RWPE2 (cell line): ENCODE measurements around the gene PRRC2B.

ENCODE experiments used
- ATAC-seq: fragments of 200-7000 bp; cut with Tn5 transposase; 3 replicates; pipeline ENCODE4 v1.9.1; 2021; ENCODE audit warnings: low read depth
- DNase-seq: peaks from one replicate; pipeline ENCODE4 v3.0.0-alpha.2; 2020; ENCODE audit warnings: low spot score
- H3K27ac ChIP-seq: fragments of 450-650 bp; 2 replicates; pipeline ENCODE4 v1.5.1; 2017; ENCODE audit warnings: mild to moderate bottlenecking; ENCODE audit not compliant: poor library complexity, severe bottlenecking
- H3K27me3 ChIP-seq: fragments of 250-450 bp; sonication (Bioruptor Pico); 2 replicates; pipeline ENCODE4 v1.5.1; 2021; ENCODE audit warnings: mild to moderate bottlenecking, moderate library complexity; ENCODE audit not compliant: insufficient read depth, poor library complexity, severe bottlenecking
- H3K36me3 ChIP-seq: fragments of 250-450 bp; sonication (Bioruptor Pico); 2 replicates; pipeline ENCODE4 v1.5.1; 2020; ENCODE audit warnings: low read depth, mild to moderate bottlenecking, moderate library complexity
- H3K4me1 ChIP-seq: fragments of 250-450 bp; sonication (Bioruptor Pico); 2 replicates; pipeline ENCODE4 v1.5.1; 2021; ENCODE audit warnings: mild to moderate bottlenecking, moderate library complexity; ENCODE audit not compliant: insufficient read depth, poor library complexity, severe bottlenecking
- H3K4me3 ChIP-seq: fragments of 250-450 bp; sonication (Bioruptor Pico); 2 replicates; pipeline ENCODE4 v1.5.1; 2021; ENCODE audit warnings: mild to moderate bottlenecking, moderate library complexity; ENCODE audit not compliant: severe bottlenecking
- H3K9me3 ChIP-seq: fragments of 250-450 bp; sonication (Bioruptor Pico); 2 replicates; pipeline ENCODE4 v1.5.1; 2021; ENCODE audit warnings: mild to moderate bottlenecking, moderate library complexity; ENCODE audit not compliant: severe bottlenecking
- CTCF ChIP-seq: fragments of 450-650 bp; IDR thresholded peaks from one replicate; pipeline ENCODE4 v1.5.1; 2017; ENCODE audit warnings: mild to moderate bottlenecking, moderate library complexity; ENCODE audit not compliant: poor library complexity, severe bottlenecking

Gene PRRC2B

GRCh38 chr9:131485728-131486422, 92.0 kb downstream of the PRRC2B start:
- H3K4me3 ChIP-seq: no peak overlapping the region
- peaks cover 97% of the 10 kb centered on the region for H3K36me3 ChIP-seq
- TF ChIP-seq CTCF: no peak
- H3K27me3 ChIP-seq: no peaks in the 10 kb centered on the region
- no peaks in the 10 kb centered on the region for H3K4me1 ChIP-seq
- ATAC-seq (no peak), DNase-seq (no peak)
- H3K9me3 ChIP-seq: no peaks in the 10 kb centered on the region
- no peak overlapping the region for H3K27ac ChIP-seq

DNA sequence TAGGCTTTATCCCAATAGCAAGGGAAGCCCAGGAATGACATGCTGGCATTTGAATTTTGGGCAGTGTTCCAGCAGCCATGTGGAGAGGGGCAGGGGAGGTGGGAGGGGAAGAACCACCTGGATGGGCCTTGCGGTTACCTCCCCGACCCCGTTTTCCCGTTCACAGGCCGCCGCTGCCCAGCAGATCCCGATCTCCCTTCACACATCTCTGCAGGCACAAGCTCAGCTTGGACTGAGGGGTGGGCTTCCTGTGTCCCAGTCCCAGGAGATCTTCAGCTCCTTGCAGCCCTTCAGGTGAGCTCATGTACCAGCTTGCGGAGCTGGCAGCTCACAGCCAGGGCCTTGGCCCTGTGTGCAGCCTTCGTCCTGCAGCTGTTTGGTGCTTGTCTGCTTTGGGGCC, 93.1 kb downstream of the PRRC2B start:
- Histone ChIP-seq H3K36me3 (peaks cover 98% of the 10 kb centered on the region), H3K27me3 (no peaks in the 10 kb centered on the region), H3K27ac (no peak overlapping the region), H3K4me3 (no peak overlapping the region), H3K4me1 (no peaks in the 10 kb centered on the region), H3K9me3 (no peaks in the 10 kb centered on the region)
- ATAC-seq (no peak), DNase-seq (no peak)
- TF ChIP-seq CTCF: no peak

DNA sequence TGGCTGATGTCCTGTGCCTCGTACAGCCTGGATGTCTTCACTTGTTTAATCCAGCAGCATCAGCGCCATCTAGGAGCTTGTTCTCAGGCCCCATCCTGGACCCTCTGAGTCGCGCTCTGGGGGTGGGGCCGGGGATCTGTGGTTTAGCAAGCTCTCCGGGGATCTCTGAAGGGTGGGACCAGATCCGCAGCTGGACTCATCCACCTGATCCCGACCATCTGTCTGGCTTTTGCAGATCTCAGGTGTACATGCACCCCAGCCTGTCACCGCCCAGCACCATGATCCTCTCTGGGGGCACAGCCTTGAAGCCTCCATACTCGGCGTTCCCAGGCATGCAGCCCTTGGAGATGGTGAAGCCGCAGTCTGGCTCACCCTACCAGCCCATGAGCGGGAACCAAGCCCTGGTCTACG, 93.7 kb downstream of the PRRC2B start:
- Histone ChIP-seq H3K9me3 (no peaks in the 10 kb centered on the region), H3K27me3 (no peaks in the 10 kb centered on the region), H3K27ac (no peak overlapping the region), H3K4me1 (no peaks in the 10 kb centered on the region), H3K36me3 (peaks cover 98% of the 10 kb centered on the region), H3K4me3 (no peak overlapping the region)
- DNase-seq (no peak), ATAC-seq (no peak)
- TF ChIP-seq CTCF: no peak

DNA sequence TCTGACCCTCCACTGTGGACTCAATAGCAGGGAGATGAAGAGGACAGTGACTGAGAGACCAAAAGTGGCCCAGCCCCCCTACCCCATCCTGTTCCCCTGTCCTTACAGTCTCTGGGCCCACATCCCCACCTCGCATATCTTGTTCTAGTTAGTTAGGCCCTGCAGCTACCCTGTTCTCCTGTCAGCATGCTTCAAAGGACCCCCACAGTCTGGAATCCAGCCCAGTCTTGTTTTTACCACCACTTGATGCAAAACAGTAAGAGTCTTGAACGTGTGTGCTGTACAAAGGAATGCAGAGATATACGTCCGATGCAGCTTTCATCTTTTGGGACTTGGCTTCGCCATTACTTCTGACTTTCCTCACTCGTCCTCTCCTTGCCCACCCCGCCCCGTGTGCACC, 96.6 kb downstream of the PRRC2B start:
- H3K36me3 ChIP-seq: peaks cover 94% of the 10 kb centered on the region
- TF ChIP-seq CTCF: no peak

DNA sequence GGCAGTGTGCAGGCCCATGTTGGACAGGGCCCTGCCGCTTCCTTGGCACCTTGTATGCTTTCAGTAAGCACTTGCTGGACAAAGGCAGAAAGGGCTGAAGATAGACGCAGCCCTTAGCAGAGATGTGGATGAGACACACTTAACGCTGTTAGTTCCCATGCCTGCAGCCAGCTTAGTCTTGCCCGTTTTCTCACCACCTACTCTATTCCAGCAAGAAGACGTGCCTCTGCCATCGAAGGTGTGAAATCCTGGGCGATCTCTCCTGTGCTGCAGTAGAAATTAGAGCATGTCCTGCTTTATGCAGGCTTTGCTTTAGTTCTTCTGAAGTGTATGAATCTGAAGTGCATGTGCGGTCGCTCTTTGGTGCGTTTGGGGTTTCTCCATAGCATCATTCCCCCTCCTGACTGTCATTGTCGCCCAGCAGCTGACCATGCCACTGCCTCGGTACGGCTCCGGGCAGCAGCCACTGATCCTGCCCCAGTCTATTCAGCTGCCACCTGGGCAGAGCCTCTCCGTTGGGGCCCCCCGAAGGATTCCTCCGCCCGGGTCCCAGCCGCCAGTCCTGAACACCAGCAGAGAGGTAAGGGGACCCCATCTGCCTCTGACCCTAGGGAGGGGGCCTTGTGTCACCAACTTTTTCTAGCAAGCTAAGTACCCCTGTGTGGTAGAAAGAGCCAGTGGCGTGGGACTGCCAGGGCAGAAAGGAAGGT, 97.3 kb downstream of the PRRC2B start:
- Histone ChIP-seq H3K27me3 (no peaks in the 10 kb centered on the region), H3K36me3 (peaks cover 95% of the 10 kb centered on the region), H3K9me3 (no peaks in the 10 kb centered on the region), H3K4me3 (no peak overlapping the region), H3K4me1 (no peaks in the 10 kb centered on the region), H3K27ac (no peak overlapping the region)
- DNase-seq: no peak
- no peak for ATAC-seq
- no peak for TF ChIP-seq CTCF

More for the DNA sequence above, 96.6 kb downstream of the PRRC2B start:
- H3K27me3 ChIP-seq: no peaks in the 10 kb centered on the region
- no peak for DNase-seq
- H3K4me1 ChIP-seq: no peaks in the 10 kb centered on the region
- no peak overlapping the region for H3K4me3 ChIP-seq
- no peaks in the 10 kb centered on the region for H3K9me3 ChIP-seq
- no peak overlapping the region for H3K27ac ChIP-seq
- no peak for ATAC-seq
